Gastroesophageal sphincter (tissue), 3 donors: ENCODE data around the gene SPATA32.

Source experiments
- POLR2A ChIP-seq, 2 donors: fragments of 450-650 bp; IDR thresholded peaks; one replicate each; pipeline ENCODE4 v1.6.1; 2017; ENCODE audit warnings: antibody characterized with exemption in 2 of 2, mild to moderate bottlenecking in 2 of 2, moderate library complexity in 1 of 2
- POLR2AphosphoS5 ChIP-seq: sonication (generic); formaldehyde crosslinking; IDR thresholded peaks from one replicate; pipeline ENCODE4 v1.6.1; 2017; ENCODE audit warnings: antibody characterized with exemption
- TF ChIP-seq, protein P1 (sequence below), 4 experiments: fragments of 200-600 bp in 2 of 4; fragments of 450-650 bp in 2 of 4; sonication (generic) in 1 of 4; IDR thresholded peaks; one replicate each; pipeline ENCODE4 v1.5.1; 2017 to 2019; ENCODE audit warnings: antibody characterized with exemption in 4 of 4, mild to moderate bottlenecking in 2 of 4, moderate library complexity in 2 of 4

GRCh38 chr17:45266372-45266926 lies 4.6 kb upstream of the SPATA32 start:
- TF ChIP-seq, protein P1, sequence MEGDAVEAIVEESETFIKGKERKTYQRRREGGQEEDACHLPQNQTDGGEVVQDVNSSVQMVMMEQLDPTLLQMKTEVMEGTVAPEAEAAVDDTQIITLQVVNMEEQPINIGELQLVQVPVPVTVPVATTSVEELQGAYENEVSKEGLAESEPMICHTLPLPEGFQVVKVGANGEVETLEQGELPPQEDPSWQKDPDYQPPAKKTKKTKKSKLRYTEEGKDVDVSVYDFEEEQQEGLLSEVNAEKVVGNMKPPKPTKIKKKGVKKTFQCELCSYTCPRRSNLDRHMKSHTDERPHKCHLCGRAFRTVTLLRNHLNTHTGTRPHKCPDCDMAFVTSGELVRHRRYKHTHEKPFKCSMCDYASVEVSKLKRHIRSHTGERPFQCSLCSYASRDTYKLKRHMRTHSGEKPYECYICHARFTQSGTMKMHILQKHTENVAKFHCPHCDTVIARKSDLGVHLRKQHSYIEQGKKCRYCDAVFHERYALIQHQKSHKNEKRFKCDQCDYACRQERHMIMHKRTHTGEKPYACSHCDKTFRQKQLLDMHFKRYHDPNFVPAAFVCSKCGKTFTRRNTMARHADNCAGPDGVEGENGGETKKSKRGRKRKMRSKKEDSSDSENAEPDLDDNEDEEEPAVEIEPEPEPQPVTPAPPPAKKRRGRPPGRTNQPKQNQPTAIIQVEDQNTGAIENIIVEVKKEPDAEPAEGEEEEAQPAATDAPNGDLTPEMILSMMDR (IDR thresholded peaks at IDR 0.05): no peak
- TF ChIP-seq POLR2AphosphoS5 (no peak), POLR2A (IDR thresholded peaks at IDR 0.05) (no peak)
